GM21390 (cell line): ENCODE measurements around the gene MOB2.
A peak's percentile ranks its signal among the peaks of the same experiment; 100 is the strongest.

ENCODE experiments used
- ATAC-seq: cut with Tn5 transposase; IDR thresholded peaks from one replicate; pipeline ENCODE4 v1.9.1; 2021; ENCODE audit not compliant: unreplicated experiment

MOB2 gene

DNA sequence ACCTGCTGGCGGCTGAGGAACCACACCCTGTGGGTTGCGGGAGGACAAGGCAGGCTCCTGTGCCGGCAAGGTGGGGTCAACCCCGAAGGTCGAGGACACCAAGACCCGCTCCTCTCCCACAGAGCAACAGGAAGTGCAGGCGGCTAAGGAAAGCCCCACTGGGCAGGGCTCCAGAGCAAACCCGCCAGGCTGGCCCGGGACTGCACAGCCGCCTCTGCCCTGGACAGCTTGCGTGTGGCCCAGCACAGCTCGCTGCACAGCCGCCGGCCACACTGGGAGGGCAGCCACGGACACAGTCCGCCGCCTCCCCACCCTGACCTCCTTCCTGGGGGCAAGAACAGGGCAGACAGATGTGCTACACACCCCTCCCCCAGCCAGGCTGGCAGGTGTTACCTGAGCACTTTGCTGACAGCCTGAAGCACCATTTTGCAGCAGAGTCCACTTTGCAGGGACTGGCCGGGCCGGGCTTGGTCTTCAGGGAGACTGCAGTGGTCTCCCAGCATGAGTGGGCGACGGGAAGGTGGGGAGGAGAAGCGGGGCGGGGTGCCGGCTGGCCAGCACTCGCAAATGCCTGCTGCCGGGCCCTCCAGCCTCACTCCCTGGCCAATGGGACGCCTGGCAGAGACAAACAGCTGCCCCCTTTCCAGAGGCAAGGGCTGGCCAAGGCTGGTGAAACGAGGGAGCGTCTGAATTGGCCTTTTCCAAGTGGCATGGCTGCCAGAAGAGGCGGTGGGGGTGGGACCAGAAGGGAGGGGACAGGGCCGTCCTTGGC lies at the start of gene MOB2:
TSS of gene MOB2 (minus strand) at position 726 of the 772 bp plus-strand sequence. CDS start at position 503, 223 bp downstream.
- ATAC-seq, result no peak

DNA sequence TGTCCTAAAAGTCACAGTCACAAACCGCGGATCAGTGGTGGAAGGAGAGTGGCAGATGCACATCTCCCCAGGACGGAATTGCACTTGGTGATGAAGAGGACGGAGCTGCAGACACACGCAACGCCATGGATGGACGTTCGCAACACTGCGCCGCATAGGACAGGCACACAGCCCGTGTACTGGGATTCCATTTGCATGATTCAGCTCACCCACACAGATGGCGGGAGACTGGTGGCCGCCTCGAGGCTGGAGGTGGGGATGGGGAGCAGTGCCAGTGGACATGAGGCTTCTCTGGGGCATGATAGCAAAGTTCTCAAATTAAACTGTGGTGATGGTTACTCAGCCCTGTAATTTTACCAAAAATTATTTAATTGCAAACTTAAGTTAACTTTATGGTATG lies 48.1 kb upstream of the MOB2 start:
- ATAC-seq, result no peak

GRCh38 chr11:1534171-1534570 lies 47.6 kb upstream of the MOB2 start:
- ATAC-seq, result no peak

DNA sequence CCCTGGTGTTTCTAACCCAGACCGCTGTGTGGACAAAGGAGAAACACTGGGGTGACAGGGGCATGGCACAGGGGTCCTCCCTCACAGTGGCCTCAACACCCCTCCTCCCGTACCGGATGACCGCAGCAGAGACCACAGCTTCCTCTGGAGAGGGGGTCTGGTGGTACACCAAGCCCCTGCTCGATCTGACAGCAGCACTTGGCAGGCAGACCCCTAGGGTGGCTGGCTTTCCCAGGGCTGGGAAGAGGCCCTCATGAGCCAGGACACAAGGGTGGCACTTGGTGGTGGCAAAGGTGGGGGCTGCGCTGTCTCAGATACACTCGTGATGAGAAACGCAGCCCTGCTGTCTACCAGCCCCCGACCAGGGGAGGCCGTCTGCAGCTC lies 46.8 kb upstream of the MOB2 start:
- ATAC-seq, result no peak

GRCh38 chr11:1532606-1533341 lies 46.2 kb upstream of the MOB2 start:
- no peak for ATAC-seq

- ATAC-seq, result no peak
Measured at GRCh38 chr11:1532014-1532586, 45.5 kb upstream of the MOB2 start.

DNA sequence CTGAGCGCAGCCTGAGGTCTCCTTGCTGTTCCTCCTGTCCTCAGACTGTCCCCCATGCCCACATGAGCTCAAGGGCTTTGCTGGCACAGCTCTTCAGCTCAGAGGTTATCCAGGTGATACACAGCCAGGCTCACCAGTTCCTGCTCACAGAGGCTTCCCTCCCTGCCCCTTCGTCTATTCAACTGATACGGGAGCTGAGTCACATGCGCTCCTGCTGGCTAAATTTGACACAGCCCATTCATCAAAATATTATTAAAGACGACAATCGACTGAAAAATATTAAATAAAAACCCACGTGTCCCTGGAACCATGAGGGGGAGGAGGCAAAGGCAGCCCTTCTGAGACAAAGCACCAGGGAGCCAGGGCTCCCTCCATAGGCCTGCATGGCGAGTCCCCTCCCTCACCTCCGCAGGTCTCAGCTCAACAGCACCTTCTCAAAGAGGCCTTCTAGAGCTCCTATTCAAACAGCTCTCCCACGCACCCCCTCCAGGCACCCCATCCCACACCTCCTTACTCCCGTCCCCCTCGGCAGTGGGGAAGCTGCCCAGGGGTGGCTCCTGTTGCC lies 45.0 kb upstream of the MOB2 start:
- ATAC-seq, result no peak

DNA sequence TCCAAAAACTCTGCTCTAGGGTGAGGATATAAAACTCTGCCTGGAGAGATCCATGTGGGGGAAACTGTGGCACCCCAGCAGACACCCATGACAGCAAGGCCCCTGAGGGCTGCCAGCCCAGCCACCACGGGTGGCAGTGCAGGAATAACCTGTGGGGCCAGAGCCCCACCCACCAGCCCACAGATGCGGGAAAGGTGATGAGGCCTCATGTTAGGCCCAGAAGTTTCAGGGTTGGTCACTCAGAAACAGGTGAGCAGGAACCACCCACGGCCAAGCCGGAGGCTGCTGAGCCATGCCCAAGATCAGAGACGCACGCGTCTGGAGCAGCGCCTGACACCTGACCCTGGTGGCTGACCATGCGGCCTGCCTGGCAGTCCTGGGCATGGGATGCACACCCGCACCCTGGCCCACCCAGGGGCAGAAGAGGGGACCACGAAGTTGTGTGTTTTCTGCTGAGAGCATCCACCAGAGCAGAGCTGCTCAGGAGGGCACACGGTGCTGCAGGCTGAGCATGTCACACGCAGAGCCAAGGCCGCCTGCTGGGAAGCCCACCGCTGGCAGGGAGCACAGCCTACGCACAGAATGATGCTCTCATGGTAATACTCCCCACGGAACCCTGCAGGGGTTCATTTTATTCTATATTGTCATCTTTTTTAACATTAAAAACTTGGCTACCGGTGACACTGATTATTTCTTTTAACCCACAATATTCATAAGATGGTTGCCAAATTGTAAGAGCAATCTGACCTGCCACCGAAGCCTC lies 44.3 kb upstream of the MOB2 start:
- ATAC-seq, result no peak

- ATAC-seq, result no peak
Measured at GRCh38 chr11:1529774-1530173, 43.2 kb upstream of the MOB2 start.

GRCh38 chr11:1529286-1529685 lies 42.7 kb upstream of the MOB2 start:
- ATAC-seq, result no peak

DNA sequence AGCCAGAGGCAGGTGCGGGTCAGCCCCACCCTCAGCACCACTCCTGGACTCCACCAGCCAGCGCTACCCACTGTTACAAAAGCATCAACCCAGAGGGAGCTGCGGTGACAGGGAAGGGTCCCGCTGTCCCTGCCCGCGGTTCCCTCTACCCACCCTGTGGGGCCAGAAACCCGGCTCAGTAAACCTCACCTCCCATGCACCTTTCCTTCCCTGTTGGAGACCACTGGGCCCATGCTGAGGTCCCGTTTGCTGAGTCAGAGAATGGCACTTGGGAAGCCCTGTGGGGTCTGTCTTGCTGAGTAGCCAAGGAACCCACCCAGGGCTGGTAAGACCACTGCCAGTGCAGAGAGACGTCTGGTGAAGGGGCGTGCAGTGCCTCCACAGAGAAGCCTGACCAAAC lies 42.1 kb upstream of the MOB2 start:
- no peak for ATAC-seq

DNA sequence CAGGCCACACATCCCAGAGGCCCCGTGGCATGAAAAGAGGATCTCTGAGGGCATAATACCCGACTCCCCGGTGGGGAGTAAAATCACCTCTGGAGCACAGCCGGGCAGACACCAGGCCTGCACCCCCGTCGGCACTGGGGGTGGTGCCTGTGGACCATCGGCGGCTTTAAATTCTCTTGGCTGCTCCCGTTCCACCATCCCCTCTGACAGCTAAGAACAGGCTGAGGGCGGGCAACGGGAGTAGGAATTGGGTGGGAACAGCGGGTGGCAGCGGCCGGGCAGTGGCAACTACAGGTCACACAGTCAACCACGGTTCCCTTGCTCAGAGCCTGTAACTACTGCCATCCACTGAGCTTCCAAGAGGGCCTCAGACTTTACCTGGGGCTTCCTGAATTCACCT lies 40.2 kb upstream of the MOB2 start:
- no peak for ATAC-seq

GRCh38 chr11:1523779-1524178 lies 37.2 kb upstream of the MOB2 start:
- ATAC-seq, result no peak

DNA sequence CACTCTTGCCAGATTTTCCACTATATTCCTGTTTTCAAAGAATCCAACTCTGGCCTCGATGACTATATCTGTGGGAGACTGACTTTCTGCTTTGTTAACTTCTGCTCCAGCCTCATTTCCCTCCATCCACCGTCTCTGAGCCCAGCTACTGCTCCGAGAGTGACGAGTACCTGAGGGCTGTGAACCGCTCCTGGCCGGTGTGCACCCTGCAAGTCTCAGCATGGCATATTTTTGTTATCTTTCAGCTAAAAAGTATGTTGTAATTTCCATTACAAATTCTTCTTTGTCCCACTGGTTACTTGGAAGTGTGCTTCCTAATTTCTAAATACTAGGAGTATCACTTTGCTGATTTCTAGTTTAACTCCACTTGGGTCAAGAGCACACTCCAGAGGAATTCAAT lies 36.5 kb upstream of the MOB2 start:
- no peak for ATAC-seq

GRCh38 chr11:1522081-1522424 lies 35.5 kb upstream of the MOB2 start:
- peak; percentile 32 for ATAC-seq

- peak; percentile 58 for ATAC-seq
Measured at GRCh38 chr11:1521382-1522080, 35.0 kb upstream of the MOB2 start.

GRCh38 chr11:1520663-1521267 lies 34.2 kb upstream of the MOB2 start:
- ATAC-seq, result no peak

- ATAC-seq, result no peak
Measured at GRCh38 chr11:1520209-1520662, 33.7 kb upstream of the MOB2 start.

GRCh38 chr11:1519028-1520010 lies 32.7 kb upstream of the MOB2 start:
- ATAC-seq, result no peak
